RKO (cell line): Measurements from ENCODE around the gene DNAAF8.
"Not testable (repeated sequence)": the region's sequence is repeated elsewhere in the genome, so short reads cannot be mapped to it uniquely, and the experiment has no call there.

Experiments
- DNase-seq: peaks from one replicate; pipeline ENCODE4 v3.0.0-alpha.2; 2016; ENCODE audit warnings: low spot score

Gene DNAAF8

GRCh38 chr16:4784444-4784987 lies 50.2 kb downstream of the DNAAF8 start:
- not testable (repeated sequence) for DNase-seq

GRCh38 chr16:4785758-4786433 lies 51.6 kb downstream of the DNAAF8 start:
- no peak for DNase-seq

- DNase-seq: no peak
Measured at GRCh38 chr16:4787068-4787467, 52.7 kb downstream of the DNAAF8 start.

- no peak for DNase-seq
Measured at GRCh38 chr16:4787627-4788482, 53.5 kb downstream of the DNAAF8 start, which contains the start of gene SEPTIN12. SEPTIN12 (minus strand) TSS chr16:4788345; CDS start chr16:4787645, 700 bp downstream.

GRCh38 chr16:4788489-4788889 lies 54.2 kb downstream of the DNAAF8 start:
- DNase-seq: no peak

- DNase-seq: no peak
Measured at GRCh38 chr16:4788910-4789309, 54.6 kb downstream of the DNAAF8 start.

- DNase-seq: no peak
Measured at GRCh38 chr16:4790261-4790660, 55.9 kb downstream of the DNAAF8 start.

GRCh38 chr16:4790871-4791270 lies 56.5 kb downstream of the DNAAF8 start:
- no peak for DNase-seq

GRCh38 chr16:4792951-4793513 lies 58.7 kb downstream of the DNAAF8 start:
- no peak for DNase-seq

GRCh38 chr16:4795181-4795827 lies 61.0 kb downstream of the DNAAF8 start, which contains the start of gene SMIM22:
SMIM22 (plus strand) TSS chr16:4795369; CDS start chr16:4795735, 366 bp downstream.
- DNase-seq: no peak

GRCh38 chr16:4795828-4796572 lies 61.7 kb downstream of the DNAAF8 start:
- DNase-seq: no peak

GRCh38 chr16:4796982-4797804 lies 62.9 kb downstream of the DNAAF8 start:
- no peak for DNase-seq

- DNase-seq: no peak
Measured at GRCh38 chr16:4797805-4798252, 63.5 kb downstream of the DNAAF8 start.

GRCh38 chr16:4798456-4798855 lies 64.1 kb downstream of the DNAAF8 start:
- DNase-seq: no peak
